Measurements from ENCODE around the gene ZFYVE28. TPM values are rescaled to one million over a fixed set of nuclear protein-coding genes. Genes with fewer than 3 reads are reported as not detected.

The ZFYVE28 gene
- total and polyA plus RNA-seq, 8 donors = 2.2 to 12.4 (median 3.9) TPM

GRCh38 chr4:2271279-2272025 is 147.0 kb downstream of the ZFYVE28 start:
- peak in 1 of 4 donors; percentile 64 for DNase-seq
- Histone ChIP-seq H3K4me1 (peaks cover 0 to under 1% of the 10 kb centered on the region in 2 donors), H3K4me3 (no peak overlapping the region), H3K27ac (no peak overlapping the region), H3K9me3 (no peaks in the 10 kb centered on the region), H3K27me3 (no peaks in the 10 kb centered on the region), H3K36me3 (no peaks in the 10 kb centered on the region)
- intact Hi-C loops (cut with DNase I) = no loop called here
- no peak for ATAC-seq
- TF ChIP-seq, protein P1, sequence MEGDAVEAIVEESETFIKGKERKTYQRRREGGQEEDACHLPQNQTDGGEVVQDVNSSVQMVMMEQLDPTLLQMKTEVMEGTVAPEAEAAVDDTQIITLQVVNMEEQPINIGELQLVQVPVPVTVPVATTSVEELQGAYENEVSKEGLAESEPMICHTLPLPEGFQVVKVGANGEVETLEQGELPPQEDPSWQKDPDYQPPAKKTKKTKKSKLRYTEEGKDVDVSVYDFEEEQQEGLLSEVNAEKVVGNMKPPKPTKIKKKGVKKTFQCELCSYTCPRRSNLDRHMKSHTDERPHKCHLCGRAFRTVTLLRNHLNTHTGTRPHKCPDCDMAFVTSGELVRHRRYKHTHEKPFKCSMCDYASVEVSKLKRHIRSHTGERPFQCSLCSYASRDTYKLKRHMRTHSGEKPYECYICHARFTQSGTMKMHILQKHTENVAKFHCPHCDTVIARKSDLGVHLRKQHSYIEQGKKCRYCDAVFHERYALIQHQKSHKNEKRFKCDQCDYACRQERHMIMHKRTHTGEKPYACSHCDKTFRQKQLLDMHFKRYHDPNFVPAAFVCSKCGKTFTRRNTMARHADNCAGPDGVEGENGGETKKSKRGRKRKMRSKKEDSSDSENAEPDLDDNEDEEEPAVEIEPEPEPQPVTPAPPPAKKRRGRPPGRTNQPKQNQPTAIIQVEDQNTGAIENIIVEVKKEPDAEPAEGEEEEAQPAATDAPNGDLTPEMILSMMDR (IDR thresholded peaks at IDR 0.05) = no peak

DNA sequence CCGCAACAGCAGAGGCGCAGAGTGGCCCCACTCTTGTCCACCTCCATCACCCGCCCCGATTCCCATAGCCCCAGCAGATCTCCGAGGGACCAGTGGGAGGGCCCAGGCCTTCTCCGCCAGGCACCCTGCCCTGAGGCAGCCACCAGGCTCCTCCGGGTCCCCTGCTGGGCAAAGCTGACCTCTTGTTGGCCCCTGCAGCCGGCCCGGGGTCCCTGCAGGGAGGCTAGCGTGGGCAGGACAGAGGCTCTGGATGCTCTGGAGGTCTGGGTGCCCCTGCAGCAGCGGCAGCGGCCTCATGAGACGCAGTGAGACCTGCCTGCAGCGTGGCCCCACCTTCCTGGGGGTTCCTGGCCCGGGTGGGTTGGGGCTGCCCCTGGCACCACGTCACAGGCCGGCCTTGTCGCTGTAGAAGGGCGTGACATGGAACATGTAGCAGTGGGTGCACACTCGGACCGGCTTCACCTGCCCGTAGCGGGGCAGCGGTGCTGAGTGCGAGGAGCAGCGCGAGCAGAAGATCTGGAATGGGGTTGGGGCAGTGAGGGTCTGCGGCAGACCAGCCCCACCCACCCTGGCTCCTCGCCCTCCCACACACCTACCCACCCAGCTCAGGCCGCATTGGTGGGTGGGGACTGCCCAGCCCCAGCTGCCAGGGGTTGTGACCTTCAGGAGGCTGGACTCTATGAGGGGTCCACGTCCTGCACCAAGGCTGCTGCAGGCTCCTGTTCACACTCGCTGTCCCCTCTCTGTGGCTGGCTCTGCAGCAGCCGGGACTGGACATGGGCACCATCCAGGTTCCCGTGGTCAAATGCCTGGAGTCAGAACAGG is 147.9 kb downstream of the ZFYVE28 start:
- Histone ChIP-seq H3K4me3 (no peak overlapping the region), H3K9me3 (no peaks in the 10 kb centered on the region), H3K27me3 (no peaks in the 10 kb centered on the region), H3K36me3 (no peaks in the 10 kb centered on the region), H3K27ac (no peak overlapping the region), H3K4me1 (peaks cover 0 to 5% of the 10 kb centered on the region in 2 donors)
- TF ChIP-seq, protein P1 (IDR thresholded peaks at IDR 0.05) = no peak
- peak in 1 of 4 donors; percentile 78 for DNase-seq
- no peak for ATAC-seq
- intact Hi-C loops (cut with DNase I) = no loop called here

GRCh38 chr4:2269618-2270163 is 148.8 kb downstream of the ZFYVE28 start:
- H3K9me3 ChIP-seq = no peaks in the 10 kb centered on the region
- intact Hi-C loops (cut with DNase I) = no loop called here

GRCh38 chr4:2269206-2269531 is 149.3 kb downstream of the ZFYVE28 start:
- DNase-seq (peak in 1 of 4 donors; percentile 72), ATAC-seq (no peak)
- TF ChIP-seq, protein P1 (IDR thresholded peaks at IDR 0.05) = no peak
- H3K4me1 ChIP-seq = peaks cover 0 to 5% of the 10 kb centered on the region in 2 donors
- H3K36me3 ChIP-seq = no peaks in the 10 kb centered on the region
- no peak overlapping the region for H3K4me3 ChIP-seq
- no peaks in the 10 kb centered on the region for H3K27me3 ChIP-seq
- H3K27ac ChIP-seq = no peak overlapping the region
- intact Hi-C loops (cut with DNase I) = no loop called here
- no peaks in the 10 kb centered on the region for H3K9me3 ChIP-seq

More at GRCh38 chr4:2269618-2270163, 148.8 kb downstream of the ZFYVE28 start:
- no peak overlapping the region for H3K4me3 ChIP-seq
- peaks cover 0 to 5% of the 10 kb centered on the region in 2 donors for H3K4me1 ChIP-seq
- DNase-seq = peak in 1 of 4 donors; percentile 67
- H3K36me3 ChIP-seq = no peaks in the 10 kb centered on the region
- H3K27me3 ChIP-seq = no peaks in the 10 kb centered on the region
- no peak for ATAC-seq
- TF ChIP-seq, protein P1 (IDR thresholded peaks at IDR 0.05) = no peak
- no peak overlapping the region for H3K27ac ChIP-seq
